Stimulated activated CD4-positive, alpha-beta T cell treated with anti-CD3 and anti-CD28 coated beads, Interleukin-15, amount 100 ng/mL, for 48 hours (primary cell): ENCODE data around the gene PCDH12.
A peak's percentile ranks its signal among the peaks of the same experiment; 100 is the strongest.

Experiments used
- DNase-seq, 2 donors: peaks; one replicate each; pipeline ENCODE4 v3.0.0-alpha.2; 2020; ENCODE audit warnings: low read depth in 2 of 2

Gene PCDH12

DNA sequence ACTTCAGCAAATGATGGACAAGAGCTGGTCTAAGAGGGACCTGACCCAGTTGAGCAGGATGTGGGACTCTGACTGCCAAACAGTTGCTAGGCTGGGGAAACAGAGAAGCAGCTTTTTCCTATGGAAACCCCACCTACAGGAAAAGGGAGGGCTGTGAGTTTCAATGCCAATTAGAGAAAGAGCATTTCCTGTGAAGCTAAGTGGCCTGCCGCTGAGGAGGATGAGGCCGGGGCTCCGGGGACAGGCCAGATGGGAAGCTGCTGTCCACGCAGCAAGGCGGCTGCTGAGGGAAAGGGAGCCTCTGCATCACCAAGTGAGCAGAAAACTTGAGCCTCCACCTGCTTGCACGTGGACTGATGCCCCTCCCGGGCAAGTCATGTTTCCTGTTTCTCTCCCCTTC is at the start of gene PCDH12:
Gene PCDH12, minus strand, starts transcription at position 90 of the 400 bp plus-strand sequence. CDS start 351 bp downstream, outside the sequence.
- no peak for DNase-seq

DNA sequence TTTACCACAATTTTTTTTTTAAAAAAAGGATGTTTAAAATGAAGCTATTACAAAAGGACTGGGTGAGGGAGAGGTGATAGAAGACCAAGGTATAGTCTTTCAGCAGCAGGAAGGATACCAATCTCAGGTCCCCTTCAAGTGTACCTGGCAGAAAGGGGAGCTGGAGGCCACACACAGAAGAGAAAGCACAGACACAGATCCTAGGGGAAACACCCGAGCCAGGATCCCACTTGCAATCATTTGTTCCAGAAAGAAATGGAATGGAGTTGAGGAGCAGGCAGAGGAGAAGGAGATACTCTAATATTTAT is 49.2 kb upstream of the PCDH12 start:
- no peak for DNase-seq

DNA sequence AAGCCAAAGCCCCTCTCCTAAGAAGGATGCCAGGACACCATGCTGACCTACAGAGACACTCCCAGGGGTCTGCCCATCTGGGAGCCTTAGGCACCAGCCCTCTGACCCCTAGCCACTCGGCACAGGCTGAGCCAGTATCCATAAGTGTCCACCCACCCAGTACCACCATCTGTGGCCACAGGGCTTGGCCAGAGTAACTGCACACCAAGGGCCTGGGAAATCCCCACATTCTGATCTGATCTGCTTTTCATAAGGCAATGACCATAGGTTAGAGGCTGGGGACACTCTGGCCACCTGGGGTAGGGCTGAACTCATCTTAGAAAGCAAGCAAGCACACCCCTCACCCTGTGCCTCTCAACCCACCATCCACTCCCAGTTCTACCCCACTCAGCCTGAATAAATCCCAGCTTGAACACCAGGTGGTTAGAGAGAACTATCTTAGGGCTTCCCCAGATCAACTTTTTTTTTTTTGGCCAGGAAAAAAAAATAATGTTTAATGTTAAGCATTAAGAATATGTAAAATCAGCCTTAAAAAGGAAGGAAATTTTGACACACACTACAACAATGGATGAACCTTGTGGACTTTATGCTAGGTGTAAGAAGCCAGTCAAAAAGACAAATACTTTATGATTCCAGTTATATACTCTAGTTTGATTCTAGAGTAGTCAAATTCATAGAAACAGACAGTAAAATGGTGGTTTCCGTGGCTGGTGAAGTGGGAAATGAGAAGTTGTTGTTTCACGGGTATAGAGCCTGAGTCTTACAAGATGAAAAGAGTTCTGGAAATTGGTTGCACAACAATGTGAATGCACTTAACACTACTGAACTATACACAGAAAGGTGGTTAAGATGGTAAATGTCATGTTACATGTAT is 48.6 kb upstream of the PCDH12 start:
- no peak for DNase-seq

DNA sequence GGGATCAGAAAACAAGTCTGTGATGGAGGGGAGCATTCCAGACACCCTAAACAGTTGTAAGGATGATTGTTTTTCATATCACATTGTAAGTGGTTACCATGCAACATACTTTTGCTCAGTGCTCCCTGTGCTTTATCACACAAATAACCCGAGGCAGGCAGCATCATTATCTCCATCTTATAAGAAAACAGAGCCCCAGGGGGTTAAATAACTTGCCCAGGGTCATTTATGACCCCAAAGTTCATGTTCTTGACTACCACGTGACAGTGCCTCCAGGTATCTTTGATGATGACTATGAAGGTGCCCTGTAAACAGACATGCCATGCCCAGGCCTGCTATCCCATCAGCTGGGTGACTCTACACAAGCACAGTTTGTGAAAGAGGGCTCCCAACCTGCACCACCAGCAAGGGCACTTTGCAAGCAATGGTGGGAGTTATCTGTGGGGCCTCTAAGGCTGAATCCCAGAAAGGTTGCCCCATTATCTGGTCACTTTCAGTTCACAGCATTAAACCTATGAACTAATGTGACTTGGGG is 45.3 kb upstream of the PCDH12 start:
- no peak for DNase-seq

DNA sequence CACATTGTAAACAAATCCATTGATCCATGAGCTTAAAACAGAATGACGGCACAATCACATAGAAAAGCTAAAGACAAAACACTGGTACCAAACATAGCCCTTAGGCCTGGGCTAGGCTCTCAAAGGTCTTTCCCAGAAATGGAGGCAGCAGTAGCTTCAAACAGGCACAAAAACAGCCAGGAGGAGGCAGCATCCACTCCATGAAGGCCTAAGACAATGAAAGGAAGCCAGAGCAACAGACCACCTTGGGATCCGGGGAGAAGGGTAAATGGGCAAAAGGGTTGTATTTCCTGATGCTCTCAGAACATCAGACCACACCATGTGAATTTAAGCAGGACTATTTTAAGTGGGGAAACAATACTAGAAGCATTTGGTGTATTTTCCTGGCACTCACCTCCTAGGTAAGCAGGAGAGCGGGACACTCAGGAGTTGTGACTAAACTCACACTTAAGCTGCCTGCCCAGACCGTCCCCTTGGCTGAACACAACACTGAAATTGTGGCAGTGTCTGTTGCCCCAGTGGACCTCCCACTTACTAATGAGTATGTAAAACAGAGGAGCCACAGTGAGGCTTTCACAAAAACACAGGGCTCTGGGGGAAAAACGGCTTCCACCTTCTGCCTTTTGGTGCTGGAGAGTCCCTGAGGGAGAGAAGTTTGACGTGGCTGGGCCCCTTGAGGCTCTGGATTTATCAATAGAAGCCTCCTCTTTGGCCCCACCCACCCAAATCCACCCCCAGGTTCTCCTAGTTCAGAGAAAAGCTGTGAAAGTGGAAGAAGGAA is 42.9 kb upstream of the PCDH12 start:
- DNase-seq = no peak

DNA sequence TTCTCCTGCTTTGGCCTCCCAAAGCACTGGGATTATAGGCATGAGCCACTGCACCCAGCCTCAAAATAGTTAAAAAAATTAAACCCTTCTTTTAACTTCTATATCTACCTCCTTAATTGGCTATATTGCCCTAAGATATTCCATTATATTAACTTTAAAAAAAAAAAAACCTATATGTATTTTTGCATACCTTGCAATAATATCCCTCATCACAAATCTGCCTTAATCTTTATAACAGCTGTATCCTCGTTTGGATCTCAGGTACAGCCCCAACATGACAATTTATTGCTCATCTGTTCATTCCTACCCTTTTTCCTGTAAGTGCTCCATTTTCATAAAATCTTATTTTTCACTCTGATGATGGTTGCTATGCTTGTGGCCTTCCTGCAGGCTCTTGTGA is 42.2 kb upstream of the PCDH12 start:
- DNase-seq = no peak

DNA sequence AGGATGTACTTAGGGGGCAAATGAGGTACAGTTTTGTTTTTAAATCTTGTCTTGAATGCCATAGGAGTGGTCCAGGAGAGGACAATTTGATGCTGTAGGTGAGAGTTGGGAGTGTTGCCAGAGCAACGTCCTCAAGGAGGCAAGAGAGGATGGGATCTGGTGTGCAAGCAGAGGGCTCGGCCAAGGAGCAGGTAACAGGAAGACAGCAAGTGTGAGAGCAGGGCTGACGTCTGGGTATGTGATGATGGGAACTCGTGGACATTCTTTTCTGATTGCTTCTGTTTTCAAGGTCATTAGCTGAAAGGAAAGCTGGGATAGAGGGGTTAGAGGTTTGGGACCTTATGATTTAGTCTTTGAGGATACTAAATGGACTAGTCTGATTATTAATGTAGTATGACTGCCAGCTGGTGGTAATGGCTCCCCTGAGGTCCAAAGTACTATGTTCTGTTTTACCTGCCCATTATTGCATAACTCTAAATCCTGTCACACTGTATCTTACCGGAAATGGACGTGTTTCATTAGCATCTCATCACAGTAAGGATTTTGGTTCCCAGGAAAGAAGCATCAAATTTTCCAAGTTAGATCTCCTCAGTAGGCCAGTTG is 39.5 kb upstream of the PCDH12 start:
- DNase-seq = no peak

DNA sequence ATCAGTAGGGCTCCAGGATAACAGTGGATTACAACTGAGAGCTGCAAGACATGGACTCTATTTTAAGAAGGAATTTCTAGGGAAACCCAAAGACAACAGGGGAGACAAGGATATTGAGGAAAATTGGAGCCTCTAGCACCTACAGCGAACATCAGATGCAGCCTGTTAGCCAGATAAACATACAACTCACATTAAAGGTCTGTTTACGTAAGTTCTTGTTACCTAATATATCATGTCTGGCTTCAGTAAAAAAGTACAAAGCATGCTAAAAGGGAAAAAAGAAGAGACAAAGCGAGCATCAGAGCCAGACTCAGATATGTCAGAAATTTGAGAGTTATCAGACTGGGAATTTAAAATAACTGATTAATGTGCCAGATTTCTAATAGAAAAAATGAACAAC is 37.7 kb upstream of the PCDH12 start:
- DNase-seq = no peak

DNA sequence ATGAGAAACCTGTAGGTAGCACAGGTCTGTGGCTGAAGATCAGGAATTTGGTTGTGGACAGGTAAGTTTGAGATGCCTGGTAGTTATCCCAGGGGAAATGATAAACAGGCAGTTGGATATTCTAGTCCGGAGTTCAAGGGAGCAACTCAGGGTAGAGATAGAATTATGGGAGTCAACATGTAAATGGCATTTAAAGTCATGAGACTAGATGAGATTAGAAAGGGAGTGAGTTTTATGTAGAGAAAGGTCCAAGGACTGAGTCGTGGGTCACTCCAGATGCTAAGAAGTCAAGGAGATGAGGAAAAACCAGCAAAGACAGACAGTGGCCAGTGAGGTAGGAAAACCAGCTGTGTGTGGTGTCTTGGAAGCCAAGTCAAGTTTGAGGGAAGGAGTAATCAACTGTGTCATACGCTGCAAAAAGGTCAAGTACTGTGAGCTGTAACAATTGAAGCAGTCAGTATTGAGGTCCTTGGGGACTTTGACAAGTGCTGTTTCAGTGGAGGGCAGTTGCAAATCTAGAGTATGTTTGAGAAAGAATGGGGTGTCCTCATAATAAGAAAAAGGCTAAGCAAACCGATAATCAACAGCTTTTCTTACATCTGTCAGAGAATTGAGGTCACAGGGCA is 36.6 kb upstream of the PCDH12 start:
- no peak for DNase-seq

DNA sequence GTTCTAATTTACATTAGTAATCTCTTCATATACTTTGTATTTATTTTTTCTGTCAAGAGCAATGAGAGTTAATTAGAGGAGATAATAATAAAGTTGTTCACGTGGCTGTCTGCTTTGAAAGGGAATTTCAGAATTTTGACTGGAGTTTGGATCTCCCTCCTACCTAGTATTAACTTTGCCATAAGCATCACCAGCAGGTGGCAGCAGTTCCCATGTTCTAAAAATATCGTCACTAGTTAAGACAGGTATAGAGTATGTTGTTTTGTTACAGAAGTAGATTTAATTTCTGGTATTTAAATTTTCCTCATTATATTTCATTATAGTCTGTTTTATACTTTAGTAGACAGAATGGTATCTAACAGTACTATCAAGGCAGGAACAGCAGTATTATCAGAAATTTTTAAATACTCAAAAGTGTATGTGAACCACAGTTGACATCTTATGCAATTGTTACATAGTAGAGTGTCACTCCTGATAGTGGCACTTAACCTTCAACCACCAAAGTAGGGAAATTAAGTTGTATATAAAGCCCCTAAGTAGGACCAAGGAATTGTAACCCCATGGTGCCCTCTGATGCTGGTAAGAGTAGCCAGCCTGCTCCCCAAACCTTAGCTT is 34.5 kb upstream of the PCDH12 start:
- DNase-seq = peak in 1 of 2 donors; percentile 67

DNA sequence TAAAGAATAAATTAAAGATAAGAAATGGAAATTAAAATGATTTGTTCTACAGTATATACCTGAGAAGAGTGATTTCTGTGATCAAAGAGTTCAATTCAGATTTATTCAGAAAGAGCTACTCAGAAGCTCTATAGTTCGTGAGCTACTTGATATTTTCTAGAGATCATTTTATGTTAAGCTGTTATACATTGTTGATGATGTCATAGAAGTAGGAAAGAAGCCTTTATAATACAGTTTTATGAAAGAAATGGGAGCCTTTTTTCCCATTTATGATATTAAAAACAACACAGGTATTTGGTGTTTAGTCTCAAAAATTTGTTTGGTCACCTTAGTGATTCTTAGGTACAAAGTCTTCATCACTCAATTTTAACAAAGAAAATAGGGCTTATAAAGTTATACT is 31.7 kb upstream of the PCDH12 start:
- no peak for DNase-seq

DNA sequence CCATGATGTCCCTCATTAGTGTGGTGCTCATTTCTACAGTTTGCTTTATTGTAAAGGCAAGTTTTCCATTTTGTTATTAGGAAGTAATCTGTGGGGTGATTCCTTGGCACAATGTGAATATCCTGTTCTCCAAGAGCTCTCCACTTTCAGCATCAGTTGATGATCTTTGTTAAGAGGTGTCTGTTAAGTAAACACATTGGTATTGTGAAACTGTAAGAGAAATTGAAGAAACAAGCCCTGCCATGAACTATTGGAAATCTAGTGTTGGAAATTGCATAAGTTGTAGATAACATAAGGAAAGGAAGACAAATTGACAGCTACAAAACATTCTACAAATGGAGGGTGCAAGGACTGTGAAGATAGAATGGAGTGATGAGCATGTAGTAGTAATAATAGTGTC is 28.1 kb upstream of the PCDH12 start:
- DNase-seq = no peak

DNA sequence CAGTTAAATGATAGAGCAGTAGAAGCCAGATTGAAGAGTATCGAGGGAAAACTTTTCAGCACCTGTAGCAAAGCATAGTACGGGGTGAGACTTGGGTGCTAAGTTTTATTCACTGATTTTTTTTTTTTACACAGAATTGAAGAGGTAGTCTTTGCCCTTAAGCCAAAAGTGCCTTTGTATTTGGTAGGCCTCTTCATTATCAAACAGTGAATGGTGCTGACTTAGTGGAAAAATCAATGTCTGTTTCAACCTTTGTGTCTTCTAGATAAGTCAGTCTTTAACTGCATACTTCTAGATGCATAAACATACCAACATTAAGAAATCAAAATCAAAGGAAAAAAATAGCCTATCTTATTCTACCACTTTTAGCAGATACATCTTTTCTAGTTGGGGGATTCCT is 24.6 kb upstream of the PCDH12 start:
- no peak for DNase-seq

DNA sequence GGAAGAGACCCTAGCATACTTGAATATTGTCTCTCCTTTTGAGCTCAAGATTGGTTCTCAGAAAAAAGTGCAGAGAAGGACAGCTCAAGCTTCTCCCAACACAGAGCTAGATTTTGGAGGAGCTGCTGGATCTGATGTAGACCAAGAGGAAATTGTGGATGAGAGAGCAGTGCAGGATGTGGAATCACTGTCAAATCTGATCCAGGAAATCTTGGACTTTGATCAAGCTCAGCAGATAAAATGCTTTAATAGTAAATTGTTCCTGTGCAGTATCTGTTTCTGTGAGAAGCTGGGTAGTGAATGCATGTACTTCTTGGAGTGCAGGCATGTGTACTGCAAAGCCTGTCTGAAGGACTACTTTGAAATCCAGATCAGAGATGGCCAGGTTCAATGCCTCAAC is 20.4 kb upstream of the PCDH12 start:
- DNase-seq = no peak

DNA sequence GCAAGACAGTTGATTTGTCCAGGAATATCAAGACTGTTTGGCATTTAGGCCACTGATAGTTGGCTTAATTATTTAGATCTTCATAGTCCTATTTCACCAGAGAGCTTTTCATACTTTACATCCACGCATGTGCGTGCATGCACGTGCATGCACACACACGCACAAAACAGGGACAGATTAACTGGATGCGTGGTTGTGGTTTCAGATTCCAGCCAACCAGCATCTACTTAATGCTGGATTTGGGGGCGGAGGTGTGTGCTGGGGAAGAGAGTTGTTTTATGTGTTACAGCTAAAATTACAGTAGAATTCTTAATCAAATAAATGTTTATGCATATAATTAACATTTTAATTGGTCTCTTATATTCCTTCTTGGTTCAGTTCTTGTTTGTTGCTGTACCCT is 18.2 kb upstream of the PCDH12 start:
- no peak for DNase-seq

DNA sequence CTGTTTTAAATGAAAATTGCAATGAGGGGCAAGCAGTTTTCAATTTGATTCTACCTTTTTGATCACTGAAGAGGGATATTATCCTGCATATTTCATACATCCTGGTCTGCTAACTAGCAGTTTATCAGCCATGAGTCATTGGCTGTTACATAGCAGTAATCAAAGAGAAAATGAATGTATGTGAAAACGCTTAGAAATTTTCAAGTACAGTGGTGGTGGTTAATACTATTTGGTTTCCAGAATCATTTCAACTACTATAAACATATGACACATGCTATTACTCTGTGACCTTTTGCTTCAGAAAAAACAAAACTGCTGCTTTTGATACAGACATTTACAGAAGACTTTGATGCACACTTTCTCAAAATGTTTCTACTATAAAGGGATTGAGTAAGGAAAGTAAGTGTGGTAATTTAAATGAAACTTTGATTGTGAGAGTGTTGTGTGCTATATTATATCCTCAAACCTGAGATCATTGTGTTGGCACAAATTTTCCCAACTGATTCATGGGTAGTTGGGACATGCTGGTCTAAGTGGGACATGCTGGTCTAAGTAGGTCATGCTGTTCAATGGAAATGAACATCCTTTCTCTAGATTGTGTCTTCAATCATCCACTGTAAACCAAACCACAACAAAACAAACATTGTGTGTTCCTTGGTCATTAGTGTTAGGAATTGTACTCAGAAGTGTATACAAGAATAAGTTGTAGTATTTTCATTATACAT is 16.0 kb upstream of the PCDH12 start:
- DNase-seq = no peak

DNA sequence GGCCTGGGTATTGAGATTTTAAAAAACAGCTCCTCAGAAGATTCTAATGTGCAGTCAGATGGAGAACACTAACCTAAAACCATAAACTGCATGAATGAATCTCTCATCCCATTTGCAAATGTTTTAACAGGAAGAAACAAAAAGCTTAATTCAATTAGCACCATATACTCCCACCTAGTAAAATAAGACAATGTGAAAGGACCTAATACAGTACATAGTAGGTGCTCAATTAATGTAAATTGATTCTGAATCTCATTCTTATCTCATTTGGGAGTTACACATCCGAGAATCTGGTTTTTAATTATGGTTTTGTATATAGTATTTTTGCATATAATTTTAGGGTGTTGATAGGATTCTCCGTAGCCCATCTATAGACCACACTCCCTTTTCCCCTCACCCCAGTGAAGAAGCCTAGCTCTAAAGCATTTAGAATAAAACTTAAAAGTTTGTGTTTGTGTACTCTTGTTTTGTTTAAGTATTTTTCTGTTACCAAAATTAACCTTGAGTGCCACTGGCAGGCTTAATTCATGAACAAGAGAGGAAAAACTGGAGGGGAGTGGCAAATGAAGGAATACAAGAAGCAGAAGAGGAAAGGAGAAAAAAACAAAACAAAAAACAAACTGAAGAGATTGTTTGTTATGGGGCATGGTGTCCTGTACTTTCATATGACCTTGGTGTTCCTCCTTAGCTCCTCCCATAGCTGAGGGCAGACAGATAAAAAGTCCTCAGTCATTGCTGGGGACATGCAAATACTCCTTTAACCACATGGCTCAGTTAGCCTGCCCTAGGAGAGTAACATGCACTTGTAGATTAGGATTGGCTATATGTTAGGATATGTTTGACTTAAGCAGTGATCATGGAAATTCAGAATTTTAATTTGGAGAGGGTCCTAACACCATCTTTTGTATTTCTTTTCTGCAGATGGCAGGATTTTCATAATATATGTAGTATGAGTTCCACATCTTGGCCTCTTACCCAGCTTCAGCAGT is 12.1 kb upstream of the PCDH12 start:
- DNase-seq = no peak

DNA sequence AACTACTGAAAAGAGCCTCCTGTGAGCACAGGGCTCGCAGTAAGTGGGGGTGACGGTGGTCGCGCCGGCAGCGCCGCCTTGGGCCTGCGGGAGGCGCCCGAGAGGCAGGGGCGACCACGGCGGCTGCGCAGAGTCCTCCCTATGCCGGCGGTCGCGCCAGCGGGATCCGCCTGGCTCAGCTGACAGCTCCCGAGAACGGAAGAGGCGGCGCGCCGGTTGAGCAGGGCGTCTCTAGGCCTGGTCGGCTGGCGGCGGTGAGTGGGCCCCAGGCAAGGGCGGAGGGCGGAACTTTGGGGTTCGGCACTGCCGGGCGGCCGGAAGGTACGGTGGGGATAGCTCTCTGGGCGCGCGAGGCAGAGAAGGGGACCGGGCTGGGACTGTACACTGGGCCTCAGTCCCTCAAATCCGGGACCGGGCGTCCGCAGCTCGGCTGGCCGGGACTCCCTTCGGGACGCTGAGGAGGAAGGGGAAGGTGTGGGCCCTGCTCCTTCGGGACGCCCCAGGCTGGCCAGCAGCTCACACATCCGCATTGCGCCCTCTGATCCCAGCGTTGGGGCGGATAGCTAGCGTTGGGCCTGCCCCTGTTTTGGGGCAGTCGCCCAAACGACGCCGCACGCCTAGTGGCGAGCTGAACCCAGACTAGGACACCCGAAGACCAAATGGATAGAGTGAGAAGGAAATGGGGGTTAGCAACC is 11.1 kb upstream of the PCDH12 start, which contains the start of gene RNF14:
Gene RNF14, plus strand, starts transcription at position 192 of the 695 bp plus-strand sequence. CDS start 4,484 bp downstream, outside the sequence.
- peak; percentile 91 to 93 for DNase-seq

DNA sequence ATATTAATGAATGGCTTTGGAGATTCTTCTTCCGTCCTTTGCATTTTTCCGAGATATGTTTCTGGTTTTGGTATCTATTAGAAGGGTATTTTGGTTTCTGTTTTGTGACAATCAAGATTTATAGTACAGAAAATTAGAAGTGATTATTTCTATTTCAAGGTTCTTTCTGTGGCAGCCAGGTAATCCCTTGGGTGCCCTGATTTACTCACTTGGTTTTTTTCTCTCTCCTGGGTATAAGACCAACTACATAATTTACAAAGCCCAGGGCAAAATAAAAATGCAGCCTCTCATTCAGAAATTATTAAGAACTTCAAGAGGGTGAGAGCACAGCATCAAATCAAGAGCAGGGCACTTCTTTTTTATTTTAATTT is 8.9 kb upstream of the PCDH12 start:
- DNase-seq = no peak
